Stimulated activated CD8-positive, alpha-beta memory T cell treated with anti-CD3 and anti-CD28 coated beads, Interleukin-4, amount 100 ng/mL, for 24 hours (primary cell): ENCODE measurements around the gene CAMK2B.

Experiments
- DNase-seq: peaks from one replicate; pipeline ENCODE4 v3.0.0-alpha.2; 2020; ENCODE audit warnings: low read depth

Gene CAMK2B

DNA sequence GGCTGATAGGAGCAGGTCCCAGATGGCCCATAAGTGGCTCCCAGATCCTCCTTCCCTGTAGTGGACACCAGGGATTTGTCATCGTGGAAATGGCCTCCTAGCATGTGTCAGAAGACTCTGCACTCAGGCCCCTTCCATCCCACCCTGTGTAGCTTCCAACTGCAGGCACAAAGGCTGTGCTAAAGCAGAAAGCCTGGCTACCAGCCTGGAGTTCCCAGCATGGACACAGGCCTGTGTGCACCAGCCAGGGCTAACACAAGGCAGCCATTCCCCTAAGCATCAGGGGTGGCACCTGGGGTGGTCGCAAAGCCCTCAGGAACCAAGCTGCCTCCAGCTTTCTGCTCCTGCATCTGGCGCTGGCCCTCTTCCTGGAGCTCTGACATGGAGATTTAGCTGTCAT, 4.5 kb upstream of the CAMK2B start:
- no peak for DNase-seq

- no peak for DNase-seq
These were observed 3.7 kb upstream of the CAMK2B start for GRCh38 chr7:44329081-44329480.

GRCh38 chr7:44327981-44328380, 2.6 kb upstream of the CAMK2B start:
- DNase-seq: no peak

GRCh38 chr7:44326261-44327125, 1.1 kb upstream of the CAMK2B start:
- DNase-seq: no peak

DNA sequence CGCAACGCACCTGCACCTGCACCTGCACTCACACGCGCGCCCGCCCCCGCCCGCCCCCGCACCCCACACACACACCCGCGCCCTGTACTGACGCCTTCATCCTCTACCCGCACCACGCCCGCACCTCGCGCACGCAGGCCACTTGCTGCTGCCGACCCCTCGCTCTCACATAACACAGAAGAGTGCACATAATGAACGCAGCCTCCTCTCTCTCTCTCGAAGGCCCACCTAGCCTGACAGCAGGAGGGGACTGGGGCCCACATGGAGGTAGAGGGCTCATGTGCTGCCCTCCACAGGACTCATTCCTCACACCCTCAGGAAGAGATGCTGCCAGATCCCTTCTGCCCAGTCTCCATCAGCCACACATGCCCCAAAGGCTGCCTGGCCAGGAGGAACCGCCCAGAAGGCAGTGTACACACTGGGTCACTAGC, 432 bp upstream of the CAMK2B start:
- no peak for DNase-seq

DNA sequence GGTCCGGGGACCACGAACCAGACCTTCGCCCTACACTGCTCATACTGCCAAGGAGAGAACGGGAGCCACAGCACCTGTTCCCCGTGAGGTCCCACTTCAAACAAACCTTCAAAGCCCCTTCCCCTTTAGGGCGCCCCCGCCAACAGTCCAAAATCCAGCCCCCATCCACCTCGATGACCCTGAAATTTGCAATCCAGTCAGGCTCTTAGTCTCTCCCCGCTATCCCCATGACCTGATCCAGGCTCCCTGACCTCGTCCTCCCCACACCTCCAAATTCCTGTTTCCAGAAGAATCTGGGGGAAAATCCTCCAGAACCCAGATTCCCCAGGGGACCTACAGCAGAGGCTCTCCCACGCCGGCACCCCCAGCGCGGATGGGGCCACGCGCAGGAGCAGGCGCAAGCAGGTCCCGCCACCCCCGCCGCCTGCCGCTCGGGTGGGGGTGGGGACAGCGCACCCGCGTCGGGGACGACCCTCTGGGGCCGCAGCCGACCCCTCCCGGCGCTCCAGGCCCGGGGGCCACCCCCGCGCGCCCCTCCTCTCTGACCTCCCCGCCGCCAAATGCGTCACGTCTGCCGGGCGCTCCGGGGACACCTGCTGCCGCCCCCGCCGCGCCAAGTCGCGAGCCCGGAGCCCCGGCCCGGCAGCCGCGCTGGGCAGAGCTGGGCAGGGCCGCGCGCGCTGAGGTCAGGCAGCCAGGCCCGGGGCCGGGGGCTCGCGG, 753 bp downstream of the CAMK2B start:
- DNase-seq: no peak

GRCh38 chr7:44324204-44324480, 1.3 kb downstream of the CAMK2B start:
- DNase-seq: no peak

DNA sequence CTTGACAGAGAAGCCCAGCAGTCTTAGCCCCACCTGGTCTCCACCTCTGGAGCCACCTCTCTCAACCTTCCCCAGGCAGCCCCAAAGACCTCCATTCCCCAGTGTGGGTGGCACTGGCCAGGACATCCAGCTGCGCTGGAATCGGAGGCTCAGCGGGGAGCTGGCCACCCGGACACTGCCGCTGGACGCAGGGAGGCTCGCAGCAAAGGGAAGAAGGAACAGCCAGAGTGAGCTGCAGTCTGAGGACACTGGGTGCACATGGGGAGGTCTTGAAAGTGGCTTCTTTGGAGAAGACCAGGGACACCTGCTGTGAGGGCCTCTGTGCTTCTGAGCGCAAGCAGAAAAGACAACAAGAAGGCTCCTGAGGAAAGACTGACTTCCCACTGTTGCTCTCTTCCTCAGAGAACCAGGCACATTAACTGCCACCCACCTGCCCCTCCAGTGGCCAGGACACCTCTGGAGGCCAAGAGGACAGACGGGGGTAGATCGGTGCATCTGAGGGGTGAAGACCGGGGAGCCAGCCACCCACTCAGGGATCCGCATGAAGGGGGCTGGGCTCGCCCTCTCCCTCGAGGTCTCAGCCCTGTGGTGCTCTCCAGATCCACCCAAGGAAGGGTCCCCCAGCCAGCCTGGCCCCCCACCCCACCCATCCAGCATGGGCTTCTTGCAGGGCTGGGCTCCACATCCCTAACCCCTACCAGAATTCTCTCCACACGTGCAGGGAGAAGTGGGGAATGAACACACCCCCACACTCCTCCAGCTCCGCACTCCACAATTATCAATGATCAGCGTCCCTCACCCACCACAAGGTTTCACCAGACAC, 1.8 kb downstream of the CAMK2B start:
- DNase-seq: no peak

- no peak for DNase-seq
These were observed 2.6 kb downstream of the CAMK2B start for GRCh38 chr7:44322631-44323363.

DNA sequence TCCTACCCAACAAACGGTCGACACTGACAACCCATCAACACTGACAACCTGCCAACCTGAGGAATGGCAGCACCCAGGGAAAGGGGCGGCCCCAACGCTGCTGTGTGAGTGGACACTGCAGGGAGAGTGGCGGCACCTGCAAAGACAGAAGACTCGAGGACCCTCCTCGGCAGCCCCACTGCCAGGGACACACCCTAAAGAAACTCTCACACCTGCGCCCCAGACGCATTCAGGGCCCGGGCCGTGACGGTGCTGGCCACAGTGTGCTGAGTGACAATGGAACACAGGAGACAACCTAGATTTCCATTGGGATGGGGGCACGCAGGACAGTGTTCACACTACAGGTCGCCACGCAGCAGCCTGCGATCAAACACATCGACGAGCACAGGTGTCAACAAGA, 3.6 kb downstream of the CAMK2B start:
- no peak for DNase-seq

DNA sequence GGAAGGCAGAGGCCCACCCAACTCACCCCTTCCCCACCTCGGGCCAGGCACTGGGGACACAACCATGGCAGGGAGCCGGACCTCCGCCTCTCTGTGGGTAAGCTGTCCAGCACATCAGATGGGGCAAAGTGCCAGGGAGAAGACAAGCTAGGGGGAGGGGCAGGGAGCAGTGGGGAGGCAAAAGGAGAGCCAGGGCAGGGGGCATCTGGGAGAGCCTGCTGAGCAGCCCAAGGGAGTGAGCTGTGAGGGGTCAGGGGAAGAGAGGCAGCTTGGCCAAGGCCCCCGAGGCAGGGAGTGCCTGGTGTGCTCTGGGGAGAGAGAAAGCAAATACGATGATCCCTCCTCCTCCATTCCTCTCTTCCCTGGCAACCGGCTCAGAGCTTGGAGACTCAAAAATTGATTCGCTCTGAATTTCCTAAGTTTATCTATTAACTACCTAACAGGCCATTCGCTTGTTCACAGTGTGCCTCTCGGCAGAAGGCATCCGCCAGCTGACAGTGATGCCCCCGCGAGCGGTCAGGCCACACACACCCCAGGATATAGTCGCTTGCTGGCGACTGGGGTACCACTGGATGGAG, 4.5 kb downstream of the CAMK2B start:
- no peak for DNase-seq

- no peak for DNase-seq
These were observed 5.3 kb downstream of the CAMK2B start for GRCh38 chr7:44320141-44320540.

GRCh38 chr7:44318332-44318731, 7.1 kb downstream of the CAMK2B start:
- DNase-seq: no peak

DNA sequence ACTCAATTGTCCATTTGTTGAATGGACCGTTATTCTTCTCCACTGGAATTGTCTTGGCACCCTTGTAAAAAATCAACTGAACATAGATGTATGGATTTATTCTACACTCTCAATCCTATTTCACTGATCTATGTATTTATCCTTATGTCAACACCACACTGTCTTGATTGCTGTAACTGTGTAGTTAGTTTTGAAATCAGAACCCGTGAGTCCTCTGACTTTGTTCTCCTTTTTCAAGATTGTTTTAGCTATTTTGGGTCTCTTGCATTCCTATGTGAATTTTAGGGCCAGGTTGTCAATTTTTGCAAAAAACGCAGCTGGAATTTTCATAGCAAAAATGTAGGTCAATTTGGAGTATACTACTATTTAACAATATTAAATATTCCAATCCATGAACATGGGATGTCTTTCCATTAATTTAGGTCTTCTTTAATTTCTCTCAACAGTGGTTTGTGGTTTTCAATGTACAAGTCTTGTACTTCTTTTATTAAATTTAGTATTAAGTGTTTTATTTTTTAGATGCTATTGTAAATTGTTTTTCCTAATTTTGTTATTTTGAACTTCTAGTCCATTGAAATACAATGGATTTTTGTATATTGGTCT, 10.0 kb downstream of the CAMK2B start:
- no peak for DNase-seq

DNA sequence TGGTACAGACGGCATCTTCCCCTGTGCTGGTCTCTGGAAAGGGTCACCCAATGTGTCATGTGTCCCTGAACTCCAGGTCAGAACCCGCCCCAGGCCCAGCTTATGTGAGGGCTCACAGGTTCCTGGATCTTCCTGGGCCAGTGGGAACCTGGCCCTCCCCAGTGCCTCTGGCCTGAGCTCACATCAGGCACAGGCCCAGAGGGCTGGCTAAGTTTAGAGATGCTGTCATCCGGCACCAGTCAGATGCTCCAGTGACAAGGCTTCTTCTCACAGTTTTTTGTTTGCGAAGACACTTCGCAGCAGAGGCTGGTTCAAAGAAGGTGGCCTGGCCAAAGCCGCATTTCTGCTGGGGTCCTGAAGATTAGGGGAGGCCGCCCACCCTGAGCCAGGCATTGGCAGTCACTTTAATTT, 11.8 kb downstream of the CAMK2B start:
- DNase-seq: no peak

- no peak for DNase-seq
These were observed 12.4 kb downstream of the CAMK2B start for GRCh38 chr7:44313016-44313415.

DNA sequence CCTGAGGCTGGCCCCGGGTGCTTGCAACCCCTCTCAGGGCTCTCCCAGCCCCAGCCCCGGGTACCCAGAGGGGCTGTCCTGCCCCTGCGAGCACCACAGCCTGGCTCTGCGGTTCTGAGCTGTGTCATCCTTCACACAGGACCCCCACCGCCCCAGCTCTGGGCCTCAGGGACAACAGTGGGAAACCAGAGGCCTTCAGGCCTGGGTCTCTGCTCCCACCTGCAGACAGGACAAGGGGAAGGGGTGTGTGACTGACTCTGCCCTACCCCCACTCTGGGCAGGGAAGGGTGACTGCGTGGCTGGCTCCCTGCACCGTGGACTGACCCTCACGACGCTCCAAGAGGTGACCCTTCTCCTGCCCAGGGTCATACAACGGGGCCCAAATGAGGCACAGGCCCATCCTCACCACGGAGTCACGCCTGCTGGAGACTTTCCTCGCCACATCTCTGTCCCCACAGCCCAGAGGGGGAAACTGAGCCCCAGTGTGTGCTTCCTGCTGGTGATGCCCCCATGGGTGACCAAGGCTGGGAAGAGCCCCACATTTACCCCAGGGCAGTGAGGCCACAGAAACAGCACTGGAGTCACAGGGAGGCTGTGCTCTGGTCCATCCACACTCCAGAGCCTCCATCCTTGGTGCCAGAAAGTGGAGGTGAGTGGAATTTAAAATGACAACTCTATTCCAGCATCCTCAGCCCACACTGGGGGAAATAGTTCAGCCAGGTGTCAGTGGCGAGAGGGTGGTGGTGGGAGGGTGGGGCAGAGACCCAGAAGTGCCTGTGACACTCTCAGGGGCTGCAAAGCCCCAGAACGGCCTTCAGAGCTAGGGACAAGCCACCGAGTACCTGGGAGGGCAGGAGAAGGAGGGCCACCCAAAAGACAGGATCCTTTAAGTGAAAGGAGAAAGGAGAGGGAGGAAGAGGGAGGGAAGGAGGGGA, 13.6 kb downstream of the CAMK2B start:
- DNase-seq: no peak

- no peak for DNase-seq
These were observed 15.1 kb downstream of the CAMK2B start for GRCh38 chr7:44310221-44310848.

DNA sequence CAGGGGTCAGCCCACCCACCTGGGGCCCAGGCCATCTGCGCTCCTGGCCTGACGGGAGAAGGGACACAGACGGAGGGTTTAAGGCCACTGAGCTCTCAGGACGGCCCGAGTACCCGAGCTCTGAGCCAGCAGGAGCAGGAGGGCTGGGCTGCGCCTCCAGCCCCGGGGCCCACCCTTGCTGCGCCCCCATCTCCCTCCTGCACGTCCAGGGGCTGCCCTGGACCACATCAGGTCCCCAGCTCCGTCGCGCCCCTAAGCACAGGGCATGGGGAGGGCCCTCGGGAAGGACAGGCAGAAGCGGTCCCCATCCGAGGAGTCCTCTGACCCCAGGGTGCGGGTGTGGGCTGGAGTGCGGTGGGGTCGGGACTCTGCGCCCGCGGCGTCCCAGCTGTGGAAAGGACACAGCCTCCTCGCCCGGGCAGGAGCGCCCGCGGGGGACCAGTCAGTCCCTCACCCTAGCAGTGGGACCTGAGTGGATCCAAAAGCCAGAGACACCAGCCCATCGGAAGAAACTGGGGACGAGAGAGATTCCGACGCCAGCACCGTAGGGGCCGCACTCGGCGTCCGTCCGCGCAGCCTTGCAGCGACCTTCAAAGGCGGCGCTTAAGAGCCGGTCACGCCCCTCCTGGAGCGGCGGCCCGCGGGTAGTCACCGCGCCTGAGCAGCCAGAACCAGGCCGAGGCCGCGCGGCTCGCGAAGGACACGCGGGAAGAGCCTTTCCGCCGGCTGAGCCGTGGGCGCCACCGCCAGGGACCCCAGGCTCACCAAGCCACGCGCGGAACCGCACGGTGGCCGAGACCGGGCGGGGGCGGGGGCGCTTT, 15.9 kb downstream of the CAMK2B start:
- DNase-seq: peak; percentile 42
